SK-N-SH treated with all-trans-retinoic acid at 6 μM for 48 hours (cell line): ENCODE results near the gene ZBTB32.

Experiments
- ATAC-seq: fragments of 200-7000 bp; cut with Tn5 transposase; 3 replicates; pipeline ENCODE4 v1.9.1; 2020; ENCODE audit warnings: mild to moderate bottlenecking, moderate library complexity
- ARNTL ChIP-seq: fragments of 450-650 bp; formaldehyde crosslinking; IDR thresholded peaks from 2 replicates; pipeline ENCODE4 v1.5.0; 2020; ENCODE audit warnings: low read depth, mild to moderate bottlenecking, moderate library complexity, borderline replicate concordance
- BACH2 ChIP-seq: fragments of 250-450 bp; sonication (Bioruptor Pico); IDR thresholded peaks from 2 replicates; pipeline ENCODE4 v1.9.0; 2021; ENCODE audit warnings: mild to moderate bottlenecking, borderline replicate concordance
- CREB5 ChIP-seq: fragments of 250-450 bp; sonication (Bioruptor Pico); IDR thresholded peaks from 2 replicates; pipeline ENCODE4 v1.5.1; 2020; ENCODE audit warnings: low read depth, mild to moderate bottlenecking, moderate library complexity
- CSRNP3 ChIP-seq: fragments of 250-450 bp; sonication (Bioruptor Pico); IDR thresholded peaks from 2 replicates; pipeline ENCODE4 v1.5.1; 2021; ENCODE audit warnings: mild to moderate bottlenecking, moderate library complexity
- ESRRG ChIP-seq: fragments of 250-450 bp; sonication (Bioruptor Pico); IDR thresholded peaks from 2 replicates; pipeline ENCODE4 v1.6.1; 2021; ENCODE audit warnings: mild to moderate bottlenecking
- GLIS3 ChIP-seq: fragments of 250-450 bp; sonication (Bioruptor Pico); IDR thresholded peaks from 2 replicates; pipeline ENCODE4 v1.5.0; 2020; ENCODE audit warnings: mild to moderate bottlenecking, moderate library complexity
- ISL1 ChIP-seq: fragments of 250-450 bp; sonication (Bioruptor Pico); IDR thresholded peaks from 2 replicates; pipeline ENCODE4 v2.1.2; 2022; ENCODE audit warnings: mild to moderate bottlenecking, moderate library complexity
- OSR1 ChIP-seq: fragments of 250-450 bp; sonication (Bioruptor Pico); IDR thresholded peaks from 2 replicates; pipeline ENCODE4 v1.8.0; 2022; ENCODE audit warnings: moderate library complexity, mild to moderate bottlenecking, inconsistent platforms
- PATZ1 ChIP-seq: fragments of 250-450 bp; sonication (Bioruptor Pico); IDR thresholded peaks from 2 replicates; pipeline ENCODE4 v1.8.0; 2020; ENCODE audit warnings: mild to moderate bottlenecking, moderate library complexity, borderline replicate concordance
- POU6F1 ChIP-seq: fragments of 250-450 bp; sonication (Bioruptor Pico); IDR thresholded peaks from 2 replicates; pipeline ENCODE4 v1.8.0; 2021; ENCODE audit warnings: low read depth, mild to moderate bottlenecking, moderate library complexity, borderline replicate concordance
- PPARA ChIP-seq: fragments of 250-450 bp; sonication (Bioruptor Pico); IDR thresholded peaks from 2 replicates; pipeline ENCODE4 v1.5.0; 2020; ENCODE audit warnings: mild to moderate bottlenecking, borderline replicate concordance
- RARB ChIP-seq: fragments of 250-450 bp; sonication (Bioruptor Pico); IDR thresholded peaks from 2 replicates; pipeline ENCODE4 v1.8.0; 2021; ENCODE audit warnings: mild to moderate bottlenecking, moderate library complexity
- SNAI2 ChIP-seq: fragments of 250-450 bp; sonication (Bioruptor Pico); IDR thresholded peaks from 2 replicates; pipeline ENCODE4 v1.5.0; 2020; ENCODE audit warnings: mild to moderate bottlenecking, moderate library complexity
- TCF4 ChIP-seq: fragments of 250-450 bp; sonication (Bioruptor Pico); IDR thresholded peaks from 2 replicates; pipeline ENCODE4 v1.8.0; 2021; ENCODE audit warnings: mild to moderate bottlenecking, moderate library complexity, borderline replicate concordance
- TSHZ2 ChIP-seq: fragments of 250-450 bp; sonication (Bioruptor Pico); IDR thresholded peaks from 2 replicates; pipeline ENCODE4 v1.5.0; 2020; ENCODE audit warnings: mild to moderate bottlenecking, moderate library complexity
- ZC3H10 ChIP-seq: fragments of 250-450 bp; sonication (Bioruptor Pico); IDR thresholded peaks from 2 replicates; pipeline ENCODE4 v1.5.1; 2021; ENCODE audit warnings: mild to moderate bottlenecking, moderate library complexity
- ZFP30 ChIP-seq: fragments of 450-650 bp; formaldehyde crosslinking; IDR thresholded peaks from 2 replicates; pipeline ENCODE4 v1.5.0; 2022; ENCODE audit warnings: mild to moderate bottlenecking, moderate library complexity
- ZNF8 ChIP-seq: fragments of 450-650 bp; formaldehyde crosslinking; IDR thresholded peaks from 2 replicates; pipeline ENCODE4 v1.5.0; 2020; ENCODE audit warnings: mild to moderate bottlenecking, moderate library complexity

Gene ZBTB32

GRCh38 chr19:35753634-35754369 lies 49.4 kb downstream of the ZBTB32 start (continued):
- TF ChIP-seq GLIS3 (no peak), ESRRG (CRISPR knock-in tag) (no peak), ISL1 (CRISPR knock-in tag) (no peak)

GRCh38 chr19:35754370-35755130 lies 50.2 kb downstream of the ZBTB32 start:
- ATAC-seq, result no peak
- TF ChIP-seq SNAI2, result no peak
- TF ChIP-seq CREB5 (CRISPR knock-in tag), result no peak
- TF ChIP-seq ZC3H10 (CRISPR knock-in tag), result no peak
- TF ChIP-seq ZFP30 (CRISPR knock-in tag), result no peak
- TF ChIP-seq PATZ1, result no peak

GRCh38 chr19:35755131-35755549 lies 50.8 kb downstream of the ZBTB32 start:
- no peak for ATAC-seq
- TF ChIP-seq ZNF8 (CRISPR knock-in tag), result no peak
- TF ChIP-seq PATZ1, result no peak
- no peak for TF ChIP-seq POU6F1
- no peak for TF ChIP-seq CSRNP3 (CRISPR knock-in tag)
- no peak for TF ChIP-seq BACH2 (CRISPR knock-in tag)
- no peak for TF ChIP-seq ESRRG (CRISPR knock-in tag)
- TF ChIP-seq RARB (CRISPR knock-in tag), result no peak
- TF ChIP-seq OSR1, result no peak
- no peak for TF ChIP-seq TSHZ2
- no peak for TF ChIP-seq TCF4 (CRISPR knock-in tag)
- no peak for TF ChIP-seq ARNTL (CRISPR knock-in tag)
- no peak for TF ChIP-seq SNAI2
- no peak for TF ChIP-seq PPARA (CRISPR knock-in tag)
